Measurements from ENCODE around the gene NDUFB10.

The NDUFB10 gene

GRCh38 chr16:1914988-1915387 lies 44.4 kb upstream of the NDUFB10 start:
- H3K4me2 ChIP-seq (ENCODE audit: low read length): no peak overlapping the region
- H3K27me3 ChIP-seq (ENCODE audit: insufficient read depth, low read length): peaks cover 3% of the 10 kb centered on the region; the same call in 1 of the 2 replicates
- H3K4me1 ChIP-seq (ENCODE audit: insufficient read depth, low read length, severe bottlenecking): no peaks in the 10 kb centered on the region

GRCh38 chr16:1915732-1916639 lies 43.4 kb upstream of the NDUFB10 start:
- H3K27me3 ChIP-seq (ENCODE audit: insufficient read depth, low read length): peaks cover 3% of the 10 kb centered on the region; the same call in 1 of the 2 replicates
- H3K4me2 ChIP-seq (ENCODE audit: low read length): no peak overlapping the region
- no peaks in the 10 kb centered on the region for H4K20me1 ChIP-seq (ENCODE audit: insufficient read depth, low read length)
- no peak overlapping the region for H3K27ac ChIP-seq (ENCODE audit: low read depth, low read length, poor library complexity, severe bottlenecking)
- H3K36me3 ChIP-seq (ENCODE audit: insufficient read depth, low read length): no peaks in the 10 kb centered on the region
- TF ChIP-seq CTCF (IDR thresholded peaks at IDR 0.05; ENCODE audit: low read length) (no peak), EZH2 (IDR thresholded peaks at IDR 0.05; ENCODE audit: borderline replicate concordance, low read length) (no peak)
- no peaks in the 10 kb centered on the region for H3F3A ChIP-seq (ENCODE audit: insufficient read depth, low read length)
- H3K9me3 ChIP-seq (ENCODE audit: low read length): no peaks in the 10 kb centered on the region
- H3K4me1 ChIP-seq (ENCODE audit: insufficient read depth, low read length, severe bottlenecking): no peaks in the 10 kb centered on the region
- no peak overlapping the region for H3K9ac ChIP-seq (ENCODE audit: low read length)
- H3K4me3 ChIP-seq (ENCODE audit: low read depth, low read length, poor library complexity, severe bottlenecking): no peak overlapping the region
- H3K79me2 ChIP-seq (ENCODE audit: insufficient read depth, low read length): no peaks in the 10 kb centered on the region
- H3K9me2 ChIP-seq (ENCODE audit: low read depth, low read length): no peaks in the 10 kb centered on the region
- H2AFZ ChIP-seq (ENCODE audit: low read length): no peak overlapping the region

More at GRCh38 chr16:1914988-1915387, 44.4 kb upstream of the NDUFB10 start:
- Histone ChIP-seq H3K9me2 (ENCODE audit: low read depth, low read length) (no peaks in the 10 kb centered on the region), H3K4me3 (ENCODE audit: low read depth, low read length, poor library complexity, severe bottlenecking) (no peak overlapping the region), H3F3A (ENCODE audit: insufficient read depth, low read length) (no peaks in the 10 kb centered on the region), H2AFZ (ENCODE audit: low read length) (no peak overlapping the region), H3K27ac (ENCODE audit: low read depth, low read length, poor library complexity, severe bottlenecking) (no peak overlapping the region), H3K9ac (ENCODE audit: low read length) (no peak overlapping the region), H4K20me1 (ENCODE audit: insufficient read depth, low read length) (no peaks in the 10 kb centered on the region), H3K79me2 (ENCODE audit: insufficient read depth, low read length) (no peaks in the 10 kb centered on the region), H3K36me3 (ENCODE audit: insufficient read depth, low read length) (no peaks in the 10 kb centered on the region), H3K9me3 (ENCODE audit: low read length) (no peaks in the 10 kb centered on the region)
- TF ChIP-seq CTCF (IDR thresholded peaks at IDR 0.05; ENCODE audit: low read length) (no peak), EZH2 (IDR thresholded peaks at IDR 0.05; ENCODE audit: borderline replicate concordance, low read length) (no peak)

- H3K4me3 ChIP-seq (ENCODE audit: low read depth, low read length, poor library complexity, severe bottlenecking): no peak overlapping the region
Observed at GRCh38 chr16:1916640-1916990, 42.7 kb upstream of the NDUFB10 start.

More at GRCh38 chr16:1916640-1916990, 42.7 kb upstream of the NDUFB10 start:
- H3K9me3 ChIP-seq (ENCODE audit: low read length): no peaks in the 10 kb centered on the region
- no peaks in the 10 kb centered on the region for H3K36me3 ChIP-seq (ENCODE audit: insufficient read depth, low read length)
- H3K4me1 ChIP-seq (ENCODE audit: insufficient read depth, low read length, severe bottlenecking): no peaks in the 10 kb centered on the region
- H3K79me2 ChIP-seq (ENCODE audit: insufficient read depth, low read length): no peaks in the 10 kb centered on the region
- no peaks in the 10 kb centered on the region for H3K9me2 ChIP-seq (ENCODE audit: low read depth, low read length)
- H3F3A ChIP-seq (ENCODE audit: insufficient read depth, low read length): no peaks in the 10 kb centered on the region
- no peaks in the 10 kb centered on the region for H4K20me1 ChIP-seq (ENCODE audit: insufficient read depth, low read length)
- peaks cover 3% of the 10 kb centered on the region; the same call in 1 of the 2 replicates for H3K27me3 ChIP-seq (ENCODE audit: insufficient read depth, low read length)
- no peak for TF ChIP-seq EZH2 (IDR thresholded peaks at IDR 0.05; ENCODE audit: borderline replicate concordance, low read length)
- no peak for TF ChIP-seq CTCF (IDR thresholded peaks at IDR 0.05; ENCODE audit: low read length)
- no peak overlapping the region for H2AFZ ChIP-seq (ENCODE audit: low read length)
- H3K9ac ChIP-seq (ENCODE audit: low read length): no peak overlapping the region
- no peak overlapping the region for H3K4me2 ChIP-seq (ENCODE audit: low read length)
- H3K27ac ChIP-seq (ENCODE audit: low read depth, low read length, poor library complexity, severe bottlenecking): no peak overlapping the region
